Colon (tissue), 2 donors: ENCODE measurements around the gene AOC1.

Experiments
- FAIRE-seq: peaks from 2 replicates; lab custom pipeline; 2012; peaks lifted over from hg19 to GRCh38; lab: Jason Lieb, UNC
- donor health status: control.
- donor health status: control.

Gene AOC1

GRCh38 chr7:150858236-150859197 lies 6.2 kb downstream of the AOC1 start:
- no peak for FAIRE-seq

GRCh38 chr7:150860291-150860977 lies 8.1 kb downstream of the AOC1 start:
- no peak for FAIRE-seq

GRCh38 chr7:150860978-150861295 lies 8.6 kb downstream of the AOC1 start:
- no peak for FAIRE-seq

- FAIRE-seq: no peak
Observed at GRCh38 chr7:150862356-150862755, 10.0 kb downstream of the AOC1 start.

GRCh38 chr7:150863946-150864345 lies 11.6 kb downstream of the AOC1 start:
- no peak for FAIRE-seq

- no peak for FAIRE-seq
Observed at GRCh38 chr7:150866932-150867564, 14.7 kb downstream of the AOC1 start.

GRCh38 chr7:150867605-150868004 lies 15.3 kb downstream of the AOC1 start:
- no peak for FAIRE-seq

GRCh38 chr7:150869467-150869866 lies 17.1 kb downstream of the AOC1 start:
- FAIRE-seq: no peak

- FAIRE-seq: no peak
Observed at GRCh38 chr7:150871601-150872000, 19.3 kb downstream of the AOC1 start.

GRCh38 chr7:150874401-150875198 lies 22.3 kb downstream of the AOC1 start:
- no peak for FAIRE-seq

GRCh38 chr7:150875791-150876190 lies 23.5 kb downstream of the AOC1 start:
- no peak for FAIRE-seq

GRCh38 chr7:150876817-150877526 lies 24.7 kb downstream of the AOC1 start:
- FAIRE-seq: no peak

GRCh38 chr7:150877536-150877935 lies 25.2 kb downstream of the AOC1 start:
- FAIRE-seq: no peak

GRCh38 chr7:150879345-150879744 lies 27.0 kb downstream of the AOC1 start:
- FAIRE-seq: no peak

- FAIRE-seq: no peak
Observed at GRCh38 chr7:150881189-150881588, 28.9 kb downstream of the AOC1 start.

GRCh38 chr7:150890853-150891584 lies 38.7 kb downstream of the AOC1 start:
- FAIRE-seq: no peak

- FAIRE-seq: no peak
Observed at GRCh38 chr7:150891740-150892139, 39.4 kb downstream of the AOC1 start.

- no peak for FAIRE-seq
Observed at GRCh38 chr7:150895809-150896208, 43.5 kb downstream of the AOC1 start.

- no peak for FAIRE-seq
Observed at GRCh38 chr7:150896562-150897209, 44.4 kb downstream of the AOC1 start.
